A673 (cell line): ENCODE results near the gene RAB44. TPM values are rescaled to one million over a fixed set of nuclear protein-coding genes. Genes with fewer than 3 reads are reported as not detected.

ENCODE experiments used
- BruUV-seq: library from RNA; stranded (reverse); fragments of 400-500 nt; replicated peaks from 2 replicates; lab custom pipeline; 2021; lab: Mats Ljungman, UMichigan
- CTCF ChIA-PET: fragments of 300-600 bp; sonication (Branson Sonifier 250); formaldehyde crosslinking; loops from one replicate; lab custom pipeline; 2022; ENCODE audit warnings: antibody characterized with exemption; lab: Charles Lee
- POLR2A ChIA-PET: fragments of 300-600 bp; sonication (Branson Sonifier 250); formaldehyde crosslinking; loops from one replicate; lab custom pipeline; 2022; ENCODE audit warnings: antibody characterized with exemption; ENCODE audit not compliant: low non-redundant PET; lab: Charles Lee
- DNase-seq: peaks from one replicate; pipeline ENCODE4 v3.0.0-alpha.2; 2015; ENCODE audit warnings: low spot score
- H3K27ac ChIP-seq: fragments of 200-600 bp; sonication (generic); 2 replicates; pipeline ENCODE4 v1.5.1; 2016; ENCODE audit warnings: mixed run types, low read depth, mild to moderate bottlenecking, mixed read lengths, antibody characterized with exemption, low read length; ENCODE audit not compliant: poor library complexity, severe bottlenecking
- H3K27me3 ChIP-seq: fragments of 200-600 bp; sonication (generic); replicated peaks from 2 replicates; pipeline ENCODE4 v1.6.1; 2017; ENCODE audit warnings: mixed run types, low read depth, mild to moderate bottlenecking, mixed read lengths, antibody characterized with exemption, low read length; ENCODE audit not compliant: insufficient read depth, poor library complexity
- H3K36me3 ChIP-seq: fragments of 200-600 bp; sonication (generic); 2 replicates; pipeline ENCODE4 v1.6.1; 2016; ENCODE audit warnings: mixed run types, mild to moderate bottlenecking, mixed read lengths, antibody characterized with exemption, low read length; ENCODE audit not compliant: insufficient read depth, poor library complexity, severe bottlenecking
- H3K4me1 ChIP-seq: fragments of 200-600 bp; sonication (generic); 2 replicates; pipeline ENCODE4 v1.6.1; 2017; ENCODE audit warnings: mixed run types, mild to moderate bottlenecking, mixed read lengths, antibody characterized with exemption, low read length; ENCODE audit not compliant: insufficient read depth, poor library complexity, severe bottlenecking
- H3K4me3 ChIP-seq: fragments of 200-600 bp; sonication (generic); 2 replicates; pipeline ENCODE4 v1.5.1; 2016; ENCODE audit warnings: low read depth, mixed run types, mild to moderate bottlenecking, mixed read lengths, low read length; ENCODE audit not compliant: poor library complexity, severe bottlenecking
- H3K9me3 ChIP-seq: fragments of 200-600 bp; sonication (generic); 2 replicates; pipeline ENCODE4 v1.6.1; 2016; ENCODE audit warnings: mixed run types, low read depth, mild to moderate bottlenecking, mixed read lengths, antibody characterized with exemption, low read length; ENCODE audit not compliant: poor library complexity, severe bottlenecking
- CTCF ChIP-seq: fragments of 300-800, 200-600 bp; sonication (generic); conservative IDR thresholded peaks from 2 replicates; pipeline ENCODE4 v1.5.1; 2017; ENCODE audit warnings: low read depth, mild to moderate bottlenecking, antibody characterized with exemption, low read length, moderate library complexity, mixed read lengths
- EZH2 ChIP-seq: fragments of 200-600 bp; sonication (generic); IDR thresholded peaks from 2 replicates; pipeline ENCODE4 v1.6.1; 2017; ENCODE audit warnings: borderline replicate concordance, low read depth, mild to moderate bottlenecking, mixed read lengths, antibody characterized with exemption, low read length; ENCODE audit not compliant: poor library complexity, severe bottlenecking
- intact Hi-C: fragments of 100-400 bp; cut with micrococcal nuclease; formaldehyde crosslinking; loops from one replicate; pipeline ENCODE4 v1.10.0; 2022; ENCODE audit not compliant: unreplicated experiment
- total RNA-seq: library from RNA; stranded (reverse); gene quantifications from 2 replicates; pipeline ENCODE4 v1.2.3, GENCODE V29; 2021

The RAB44 gene
- total RNA-seq, 1 experiment from 2014 or later: not detected

- no peak for TF ChIP-seq EZH2
- no TSS peak for BruUV-seq
- peaks cover 8% of the 10 kb centered on the region for H3K36me3 ChIP-seq
- no peak for DNase-seq
- no peaks in the 10 kb centered on the region for H3K27me3 ChIP-seq
- ChIA-PET POLR2A (no interaction called here), CTCF (no interaction called here)
- no peak overlapping the region for H3K27ac ChIP-seq
- no peak overlapping the region for H3K4me3 ChIP-seq
- H3K9me3 ChIP-seq: no peaks in the 10 kb centered on the region
- intact Hi-C loops: loop anchor here (10.0 kb wide), 1 partner anchor 263 kb away; no protein-coding TSS in a partner anchor
- no peaks in the 10 kb centered on the region for H3K4me1 ChIP-seq
Observed at GRCh38 chr6:36688063-36688738, 9.4 kb upstream of the RAB44 start.

GRCh38 chr6:36688739-36689075 lies 8.9 kb upstream of the RAB44 start:
- Histone ChIP-seq H3K4me1 (no peaks in the 10 kb centered on the region), H3K36me3 (peaks cover 8% of the 10 kb centered on the region), H3K9me3 (no peaks in the 10 kb centered on the region), H3K27ac (no peak overlapping the region), H3K4me3 (no peak overlapping the region), H3K27me3 (no peaks in the 10 kb centered on the region)
- TF ChIP-seq CTCF (no peak), EZH2 (no peak)
- intact Hi-C loops: loop anchor here (10.0 kb wide), 1 partner anchor 264 kb away; no protein-coding TSS in a partner anchor
- ChIA-PET POLR2A (no interaction called here), CTCF (no interaction called here)
- no peak for DNase-seq
- BruUV-seq: no TSS peak

- ChIA-PET CTCF (no interaction called here), POLR2A (no interaction called here)
- TF ChIP-seq EZH2 (no peak), CTCF (no peak)
- intact Hi-C loops: no loop called here
- H3K4me3 ChIP-seq: no peak overlapping the region
- H3K4me1 ChIP-seq: no peaks in the 10 kb centered on the region
- no peaks in the 10 kb centered on the region for H3K9me3 ChIP-seq
- H3K27ac ChIP-seq: no peak overlapping the region
- DNase-seq: no peak
- H3K36me3 ChIP-seq: peaks cover 2% of the 10 kb centered on the region
- no peaks in the 10 kb centered on the region for H3K27me3 ChIP-seq
- no TSS peak for BruUV-seq
Observed at GRCh38 chr6:36691011-36691410, 6.6 kb upstream of the RAB44 start.

- Histone ChIP-seq H3K27me3 (no peaks in the 10 kb centered on the region), H3K27ac (no peak overlapping the region), H3K9me3 (no peaks in the 10 kb centered on the region), H3K4me1 (no peaks in the 10 kb centered on the region), H3K4me3 (no peak overlapping the region), H3K36me3 (peaks cover 2% of the 10 kb centered on the region)
- intact Hi-C loops: no loop called here
- DNase-seq: no peak
- no TSS peak for BruUV-seq
- ChIA-PET POLR2A (no interaction called here), CTCF (no interaction called here)
- TF ChIP-seq EZH2 (no peak), CTCF (no peak)
Observed at GRCh38 chr6:36691612-36692011, 6.0 kb upstream of the RAB44 start.
